Activated T-helper 2 cell treated with anti-CD3 and anti-CD28 coated beads, Interferon-gamma antibody, Interleukin-2, Interleukin-4, amounts not matched to agents 10 μg/mL and 5 μg/mL and 100 μg/mL, durations not matched to agents 14 hours and 24 hours and 36 hours (primary cell): ENCODE measurements around the gene MORN5. TPM values are rescaled to one million over a fixed set of nuclear protein-coding genes. Genes with fewer than 3 reads are reported as not detected.

Experiments
- DNase-seq: peaks from one replicate; pipeline ENCODE4 v3.0.0; 2021; ENCODE audit warnings: low spot score
- H3K27ac Mint-ChIP-seq: one replicate; pipeline ENCODE4 v1.8.0; 2021; ENCODE audit warnings: mixed read lengths
- H3K27me3 Mint-ChIP-seq: one replicate; pipeline ENCODE4 v1.8.0; 2021; ENCODE audit warnings: low read depth, mixed read lengths
- H3K36me3 Mint-ChIP-seq: one replicate; pipeline ENCODE4 v1.8.0; 2021; ENCODE audit warnings: low read depth, mixed read lengths
- H3K4me1 Mint-ChIP-seq: one replicate; pipeline ENCODE4 v1.8.0; 2021; ENCODE audit warnings: low read depth, mixed read lengths
- H3K4me3 Mint-ChIP-seq: one replicate; pipeline ENCODE4 v1.8.0; 2021; ENCODE audit warnings: low read depth, mild to moderate bottlenecking, moderate library complexity, mixed read lengths
- H3K9me3 Mint-ChIP-seq: one replicate; pipeline ENCODE4 v1.8.0; 2021; ENCODE audit warnings: mixed read lengths
- intact Hi-C: fragments of 100-400 bp; cut with micrococcal nuclease; formaldehyde crosslinking; loops from one replicate; pipeline ENCODE4 v1.15.1; 2023
- total RNA-seq: library from RNA; stranded (reverse); gene quantifications from 2 replicates; pipeline ENCODE4 v1.2.3, GENCODE V29; 2022

MORN5 gene
- total RNA-seq, 1 donor from 2014 or later = not detected

DNA sequence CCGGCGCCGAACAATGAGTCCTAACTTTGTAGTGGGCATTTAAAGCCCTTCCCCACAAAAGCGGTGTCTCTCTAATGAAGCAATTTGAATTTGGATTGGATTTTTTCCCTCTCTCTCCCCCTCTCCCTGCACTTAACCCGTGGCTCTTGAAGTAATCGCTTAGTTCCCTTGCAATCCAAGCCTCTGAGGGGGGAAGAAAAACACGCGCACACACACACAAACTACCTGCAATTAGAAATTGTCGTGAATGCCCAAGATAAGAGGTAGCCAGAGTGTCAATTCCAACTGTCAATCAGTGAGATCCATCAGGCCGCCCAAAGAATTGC, 67.8 kb downstream of the MORN5 start:
- Mint-ChIP-seq H3K27me3 (peaks cover 40% of the 10 kb centered on the region), H3K9me3 (no peaks in the 10 kb centered on the region), H3K36me3 (no peaks in the 10 kb centered on the region), H3K4me1 (peaks cover 3% of the 10 kb centered on the region), H3K27ac (no peak overlapping the region), H3K4me3 (no peak overlapping the region)
- intact Hi-C loops = no loop called here
- no peak for DNase-seq

DNA sequence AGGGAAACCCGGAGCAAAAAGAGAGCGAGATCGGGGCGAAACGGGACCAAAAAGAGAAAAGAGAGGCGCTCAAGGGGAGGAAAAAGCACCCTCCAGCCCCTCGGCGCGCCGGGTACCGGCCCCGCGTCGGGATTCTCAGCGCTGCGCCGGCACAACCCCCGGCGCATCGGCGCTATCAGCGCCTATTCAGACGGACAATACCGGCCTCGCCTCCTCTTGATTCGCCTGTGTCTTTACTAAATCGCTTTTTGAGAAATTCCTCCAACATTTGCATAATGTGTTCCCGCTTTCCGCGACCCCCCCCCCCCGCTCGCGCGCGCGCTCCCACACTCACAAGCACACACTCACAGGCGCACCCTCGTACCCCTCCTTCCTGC, 68.5 kb downstream of the MORN5 start:
- H3K27ac Mint-ChIP-seq = no peak overlapping the region
- H3K27me3 Mint-ChIP-seq = peaks cover 36% of the 10 kb centered on the region
- H3K9me3 Mint-ChIP-seq = no peaks in the 10 kb centered on the region
- DNase-seq = no peak
- no peaks in the 10 kb centered on the region for H3K36me3 Mint-ChIP-seq
- intact Hi-C loops = no loop called here
- H3K4me3 Mint-ChIP-seq = no peak overlapping the region
- H3K4me1 Mint-ChIP-seq = no peaks in the 10 kb centered on the region

DNA sequence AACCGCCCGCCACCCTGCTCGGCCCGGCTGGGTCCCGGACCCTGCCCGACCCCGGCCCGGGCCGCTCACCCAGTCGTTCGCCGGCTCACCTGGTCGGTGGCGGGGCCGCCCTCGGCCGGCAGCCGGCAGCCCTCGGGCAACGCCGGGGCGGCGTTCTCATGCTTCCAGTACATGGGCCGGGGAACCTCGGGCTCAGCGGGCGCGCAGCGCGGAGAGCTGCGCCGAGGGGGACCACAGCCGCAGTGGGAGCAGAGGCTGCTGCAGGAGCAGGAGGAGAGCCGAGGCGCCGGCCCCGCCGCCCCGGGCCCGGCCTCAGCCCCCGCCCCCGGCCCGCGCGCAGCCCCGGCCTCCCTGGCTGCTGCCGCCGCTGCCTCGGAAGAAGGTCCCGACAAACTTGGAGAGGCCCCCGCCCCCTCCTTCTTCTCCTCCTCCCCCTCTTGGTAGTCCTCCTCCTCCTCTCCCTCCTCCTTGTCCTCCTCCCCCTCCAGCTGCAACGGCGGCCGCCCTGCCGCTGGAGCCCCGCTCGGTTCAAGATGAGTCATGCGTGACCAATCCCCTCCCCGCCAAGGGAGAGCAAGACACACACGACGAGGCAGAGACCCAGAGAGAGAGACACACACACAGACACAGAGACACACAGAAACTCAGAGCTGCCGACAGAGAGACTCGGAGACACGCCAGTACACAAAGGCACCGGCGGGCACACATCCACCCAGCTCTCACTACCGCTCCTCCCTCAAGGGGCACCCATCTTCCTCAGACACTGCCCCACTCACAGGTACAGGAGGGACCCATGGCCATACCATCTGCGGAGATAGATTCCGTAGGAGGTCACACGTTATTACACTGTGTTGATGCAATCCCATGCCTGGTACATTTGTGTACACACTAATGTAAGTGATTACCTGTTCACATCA, 69.1 kb downstream of the MORN5 start, which contains the start of gene LHX6:
LHX6 (minus strand) TSS at position 390 of the 917 bp plus-strand sequence; CDS start at position 173, 217 bp downstream.
- intact Hi-C loops = loop anchor here (1.0 kb wide), 1 partner anchor 10 kb away; no protein-coding TSS in a partner anchor
- no peak within 1 kb of the TSS for H3K27ac Mint-ChIP-seq
- H3K9me3 Mint-ChIP-seq = no peaks in the 10 kb centered on the region
- peaks cover 33% of the 10 kb centered on the region for H3K27me3 Mint-ChIP-seq
- no peaks in the 10 kb centered on the region for H3K36me3 Mint-ChIP-seq
- no peak for DNase-seq
- H3K4me1 Mint-ChIP-seq = no peaks in the 10 kb centered on the region
- no peak within 1 kb of the TSS for H3K4me3 Mint-ChIP-seq

DNA sequence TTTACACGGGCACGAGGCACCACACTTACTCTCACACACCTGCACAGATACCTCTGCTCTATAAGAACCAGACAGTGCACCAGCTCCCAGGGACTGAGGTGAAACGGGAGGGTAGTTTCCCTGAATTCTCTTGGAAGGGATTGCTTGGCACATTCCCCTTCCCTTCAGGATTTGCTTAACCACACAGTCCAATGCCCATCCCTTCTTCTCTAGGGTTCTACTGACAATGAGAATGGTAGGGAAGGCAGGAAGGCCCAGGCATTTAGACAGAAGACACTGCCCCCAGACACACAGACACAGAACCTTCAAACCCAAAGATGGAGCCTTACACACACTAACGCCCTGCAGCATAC, 69.8 kb downstream of the MORN5 start:
- no peaks in the 10 kb centered on the region for H3K36me3 Mint-ChIP-seq
- peaks cover 32% of the 10 kb centered on the region for H3K27me3 Mint-ChIP-seq
- H3K4me1 Mint-ChIP-seq = no peaks in the 10 kb centered on the region
- no peak overlapping the region for H3K4me3 Mint-ChIP-seq
- intact Hi-C loops = loop anchor here (1.0 kb wide), 1 partner anchor 10 kb away; no protein-coding TSS in a partner anchor
- no peak overlapping the region for H3K27ac Mint-ChIP-seq
- H3K9me3 Mint-ChIP-seq = no peaks in the 10 kb centered on the region
- DNase-seq = no peak

DNA sequence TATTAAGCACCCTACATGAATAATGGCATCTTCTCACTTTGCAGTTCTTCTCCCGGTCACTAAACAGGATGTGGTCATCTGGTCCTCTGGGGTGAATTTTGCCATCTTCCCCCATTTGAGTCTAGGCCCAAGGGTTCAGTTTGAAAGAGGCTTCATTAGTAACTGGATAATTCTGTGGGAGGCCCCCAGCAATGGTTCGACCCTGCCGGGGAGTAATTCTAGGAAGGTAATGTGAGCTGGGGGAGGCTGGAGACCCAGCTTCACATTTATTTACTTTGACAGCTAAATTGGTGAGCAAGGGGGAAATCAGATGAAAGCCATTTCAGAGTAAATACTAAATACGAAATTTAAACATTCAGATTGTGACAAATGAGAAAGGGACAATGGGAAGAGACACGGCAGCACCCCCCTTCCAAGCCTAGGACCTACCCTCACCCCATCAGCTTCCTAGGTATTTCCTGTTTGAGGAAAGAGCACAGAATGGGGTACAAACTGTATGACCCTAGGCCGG, 73.1 kb downstream of the MORN5 start:
- no peak for DNase-seq
- H3K4me3 Mint-ChIP-seq = no peak overlapping the region
- H3K36me3 Mint-ChIP-seq = no peaks in the 10 kb centered on the region
- intact Hi-C loops = no loop called here
- H3K27ac Mint-ChIP-seq = no peak overlapping the region
- no peaks in the 10 kb centered on the region for H3K4me1 Mint-ChIP-seq
- no peaks in the 10 kb centered on the region for H3K9me3 Mint-ChIP-seq
- H3K27me3 Mint-ChIP-seq = peaks cover 15% of the 10 kb centered on the region

DNA sequence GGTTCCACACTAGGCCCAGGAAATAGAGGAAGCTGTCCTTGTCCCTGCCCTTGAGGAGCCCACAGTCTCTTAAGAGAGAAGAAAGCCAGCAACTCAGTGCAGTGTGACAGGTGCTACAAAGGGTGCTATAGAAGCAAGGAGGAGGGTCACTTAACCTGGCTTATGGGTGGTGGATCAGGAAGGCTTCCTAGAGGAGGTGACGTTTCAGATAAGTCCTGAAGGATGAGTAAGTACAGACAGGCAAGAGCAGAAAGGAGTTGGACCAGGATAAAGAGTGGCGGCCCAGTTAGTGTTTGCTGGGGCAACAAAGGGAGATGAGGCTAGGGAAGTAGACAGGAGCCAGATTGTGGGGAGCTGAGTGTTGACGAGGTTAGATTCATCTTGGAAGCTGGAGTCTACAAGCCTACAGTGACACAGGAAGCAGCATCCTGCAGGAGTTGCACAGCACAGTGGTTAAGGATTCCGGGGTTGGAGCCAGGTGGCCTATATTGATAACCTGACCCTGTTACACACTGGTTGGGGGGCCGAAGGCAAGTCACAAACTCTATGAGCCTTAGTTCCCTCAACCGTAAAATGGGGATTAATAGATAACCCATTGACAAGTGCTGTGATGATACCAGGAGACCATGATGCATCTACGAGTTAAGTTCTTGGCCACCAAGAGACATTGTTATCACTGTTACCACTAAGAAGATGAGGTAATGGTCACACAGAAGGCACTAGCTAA, 74.5 kb downstream of the MORN5 start:
- no peaks in the 10 kb centered on the region for H3K4me1 Mint-ChIP-seq
- no peaks in the 10 kb centered on the region for H3K9me3 Mint-ChIP-seq
- H3K27ac Mint-ChIP-seq = no peak overlapping the region
- intact Hi-C loops = no loop called here
- H3K4me3 Mint-ChIP-seq = no peak overlapping the region
- DNase-seq = no peak
- H3K36me3 Mint-ChIP-seq = peaks cover 3% of the 10 kb centered on the region
- peaks cover 12% of the 10 kb centered on the region for H3K27me3 Mint-ChIP-seq

DNA sequence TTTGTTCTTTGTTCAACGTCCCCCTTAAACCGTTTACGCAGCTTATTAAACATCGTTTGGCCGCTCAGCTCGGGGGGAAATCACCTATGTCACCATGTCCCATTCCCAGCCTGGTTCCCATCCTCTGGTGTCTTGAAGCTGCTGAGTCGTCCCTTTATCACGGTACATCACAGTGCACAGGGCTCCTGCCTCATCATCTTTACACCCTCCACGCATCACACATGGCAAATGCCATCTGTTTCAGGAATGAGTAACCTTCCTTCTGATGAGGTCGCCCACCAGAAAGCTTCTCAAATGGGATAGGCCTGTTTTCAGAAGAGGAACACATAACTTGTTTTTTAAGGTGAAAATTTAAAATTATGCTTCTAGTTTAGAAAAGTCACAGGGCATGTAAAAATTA, 77.0 kb downstream of the MORN5 start:
- Mint-ChIP-seq H3K9me3 (no peaks in the 10 kb centered on the region), H3K36me3 (peaks cover 22% of the 10 kb centered on the region), H3K4me3 (no peak overlapping the region), H3K4me1 (no peaks in the 10 kb centered on the region), H3K27me3 (peaks cover 11% of the 10 kb centered on the region), H3K27ac (no peak overlapping the region)
- intact Hi-C loops = no loop called here
- DNase-seq = no peak

DNA sequence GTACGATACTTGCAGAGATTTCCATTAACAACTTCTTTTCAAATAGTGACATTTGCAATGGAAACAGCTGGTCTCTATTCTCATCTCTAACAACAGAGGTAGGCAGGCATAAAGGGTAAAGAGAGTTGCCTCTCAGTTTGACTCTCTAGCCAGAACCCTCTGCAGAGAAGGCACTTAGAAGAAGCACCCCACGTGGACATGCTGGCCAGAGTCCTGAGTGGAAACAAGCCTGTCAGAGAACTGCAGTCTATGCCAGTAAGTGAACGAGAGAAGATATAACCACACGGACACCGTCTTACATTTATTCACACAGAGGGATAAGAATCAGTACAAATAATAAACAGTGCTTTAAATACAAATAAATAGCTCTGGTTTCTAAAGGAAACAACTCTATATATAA, 80.0 kb downstream of the MORN5 start:
- H3K4me3 Mint-ChIP-seq = no peak overlapping the region
- no peak for DNase-seq
- H3K27me3 Mint-ChIP-seq = no peaks in the 10 kb centered on the region
- H3K36me3 Mint-ChIP-seq = peaks cover 43% of the 10 kb centered on the region
- H3K4me1 Mint-ChIP-seq = no peaks in the 10 kb centered on the region
- no peak overlapping the region for H3K27ac Mint-ChIP-seq
- H3K9me3 Mint-ChIP-seq = no peaks in the 10 kb centered on the region
- intact Hi-C loops = no loop called here

DNA sequence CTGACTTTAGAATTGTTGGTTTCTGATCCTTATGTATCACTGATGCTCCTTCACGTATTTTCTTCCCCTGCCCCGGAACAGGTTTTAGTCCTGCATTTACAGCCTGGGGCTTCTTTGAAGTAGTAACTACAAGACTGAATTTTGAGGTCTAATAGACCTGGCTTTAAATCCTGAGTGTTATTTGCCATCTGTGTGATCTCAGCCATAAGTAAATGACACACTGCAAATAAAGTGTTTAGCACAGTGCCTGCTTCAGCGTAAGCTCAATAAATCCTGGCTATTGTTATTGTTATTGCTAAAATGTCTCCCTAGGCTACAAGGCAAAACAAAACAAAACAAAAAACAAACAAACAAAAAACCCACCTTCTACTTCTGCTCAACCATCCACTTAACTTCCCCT, 84.6 kb downstream of the MORN5 start:
- Mint-ChIP-seq H3K4me1 (no peaks in the 10 kb centered on the region), H3K4me3 (no peak overlapping the region), H3K27ac (no peak overlapping the region), H3K36me3 (peaks cover 64% of the 10 kb centered on the region), H3K9me3 (no peaks in the 10 kb centered on the region), H3K27me3 (no peaks in the 10 kb centered on the region)
- no peak for DNase-seq
- intact Hi-C loops = no loop called here

DNA sequence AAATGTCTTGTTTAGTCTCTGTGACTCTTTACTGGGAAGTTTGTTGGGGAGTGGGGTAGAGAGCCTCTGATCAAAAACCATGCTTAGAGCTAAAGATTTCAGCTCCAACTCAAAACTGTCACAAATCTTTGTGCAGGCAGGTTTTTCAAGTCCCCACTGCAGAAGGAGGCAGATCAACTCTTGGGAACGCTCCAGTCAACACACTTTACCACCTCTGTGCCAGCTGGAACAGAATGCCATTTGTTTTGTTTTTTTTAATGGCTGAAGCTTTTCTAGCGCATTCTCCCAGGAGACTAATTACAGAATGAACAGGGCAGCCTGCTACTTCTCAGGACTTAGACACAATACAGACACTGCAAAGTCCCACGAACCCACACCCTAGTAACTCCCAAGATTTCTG, 87.0 kb downstream of the MORN5 start:
- Mint-ChIP-seq H3K27me3 (no peaks in the 10 kb centered on the region), H3K27ac (no peak overlapping the region), H3K36me3 (peaks cover 63% of the 10 kb centered on the region), H3K4me3 (no peak overlapping the region), H3K9me3 (no peaks in the 10 kb centered on the region), H3K4me1 (no peaks in the 10 kb centered on the region)
- DNase-seq = no peak
- intact Hi-C loops = no loop called here

DNA sequence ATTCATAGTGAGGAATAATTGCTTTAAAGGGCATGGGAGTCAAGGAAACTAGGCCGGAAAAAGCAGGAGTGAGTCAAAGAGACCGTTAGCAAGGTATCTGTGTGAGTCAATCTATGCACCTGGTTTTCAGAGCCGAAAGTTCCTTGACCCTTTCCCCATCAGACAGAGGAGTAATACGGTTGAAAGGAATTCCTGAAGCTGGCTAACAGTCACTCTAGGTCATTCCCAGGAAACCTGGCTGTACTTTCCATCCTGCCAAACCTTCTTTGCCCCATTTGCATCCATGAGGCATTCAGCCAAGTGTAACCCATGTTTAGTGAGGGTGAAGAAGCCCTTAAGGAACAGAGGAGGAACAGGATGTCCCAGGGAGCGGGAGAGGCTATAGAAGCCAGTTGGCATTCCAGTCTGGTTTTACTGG, 88.7 kb downstream of the MORN5 start:
- Mint-ChIP-seq H3K4me3 (no peak overlapping the region), H3K27me3 (no peaks in the 10 kb centered on the region), H3K4me1 (peaks cover 2% of the 10 kb centered on the region), H3K9me3 (no peaks in the 10 kb centered on the region), H3K36me3 (peaks cover 66% of the 10 kb centered on the region), H3K27ac (no peak overlapping the region)
- no peak for DNase-seq
- intact Hi-C loops = no loop called here
